GM19397 (cell line): ENCODE measurements around the gene ALPI.

Source experiments
- ATAC-seq: cut with Tn5 transposase; IDR thresholded peaks from one replicate; pipeline ENCODE4 v1.9.1; 2021; ENCODE audit warnings: mild to moderate bottlenecking, moderate library complexity; ENCODE audit not compliant: unreplicated experiment

ALPI gene

DNA sequence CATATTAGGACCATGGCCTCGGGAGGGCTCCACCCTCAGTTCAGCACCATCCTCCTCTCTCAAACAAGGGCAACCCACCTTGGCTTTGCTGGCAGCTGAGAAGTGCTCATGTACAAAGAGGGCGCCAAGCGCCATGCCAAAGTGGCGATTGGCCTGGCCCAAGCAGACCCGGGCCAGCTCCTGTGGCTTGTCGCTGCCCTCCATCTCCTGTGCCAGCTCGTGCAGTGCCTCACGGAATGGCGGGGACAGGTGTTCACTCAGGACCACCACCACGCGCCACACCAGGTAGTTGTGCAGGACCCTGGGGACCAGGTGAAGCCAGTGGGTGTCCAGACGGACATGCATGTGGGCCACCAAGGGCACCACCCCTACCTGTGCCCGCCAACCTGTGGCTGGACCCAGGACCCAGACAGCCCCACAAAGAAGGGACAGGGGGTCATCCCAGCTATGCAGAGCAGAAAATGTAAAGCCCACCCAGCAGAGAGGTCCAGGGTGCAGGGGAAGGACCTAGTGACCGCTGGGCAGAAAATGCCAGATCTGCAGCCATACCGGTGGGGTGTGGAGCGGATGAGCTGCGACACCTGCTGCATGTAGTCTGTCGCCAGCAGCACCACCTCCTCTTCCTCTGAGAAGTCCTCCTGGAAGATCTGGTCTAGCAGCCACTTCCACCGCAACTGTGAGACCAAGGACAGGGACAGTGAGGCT, 28.1 kb downstream of the ALPI start:
- no peak for ATAC-seq

DNA sequence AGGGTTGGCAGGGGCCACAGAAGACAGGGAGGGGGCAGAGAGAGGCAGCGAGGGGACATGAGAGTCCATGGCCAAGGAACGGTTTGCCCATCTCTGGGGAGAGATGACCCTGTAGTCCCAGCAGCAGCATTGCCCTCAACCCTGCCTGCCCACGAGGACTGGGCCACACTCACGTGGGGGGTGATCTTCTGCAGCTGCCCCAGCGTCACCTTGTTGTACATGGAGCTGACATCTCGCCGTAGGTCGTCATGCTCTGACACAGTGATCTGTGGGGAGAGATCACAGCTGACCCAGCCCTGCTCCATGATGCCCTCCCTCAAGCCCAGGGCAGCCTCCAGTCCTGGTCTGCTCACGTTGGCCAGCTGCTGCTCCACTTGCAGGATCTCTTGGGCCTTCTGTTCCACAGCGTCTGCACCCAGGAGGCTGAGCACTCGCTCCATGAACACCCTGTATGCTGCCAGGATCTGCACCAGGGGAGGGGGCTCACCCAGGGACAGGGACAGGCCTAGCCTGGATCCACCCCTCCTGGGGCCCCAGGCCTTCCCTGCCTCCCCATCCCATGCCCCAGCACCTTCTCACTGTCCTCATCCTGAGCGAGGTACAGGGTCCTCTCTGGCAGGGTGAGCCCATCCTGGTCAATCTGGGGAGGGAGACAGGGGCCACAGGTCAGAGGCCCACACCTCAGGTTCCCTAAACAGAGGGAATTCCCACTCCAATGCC, 28.8 kb downstream of the ALPI start:
- ATAC-seq = no peak

DNA sequence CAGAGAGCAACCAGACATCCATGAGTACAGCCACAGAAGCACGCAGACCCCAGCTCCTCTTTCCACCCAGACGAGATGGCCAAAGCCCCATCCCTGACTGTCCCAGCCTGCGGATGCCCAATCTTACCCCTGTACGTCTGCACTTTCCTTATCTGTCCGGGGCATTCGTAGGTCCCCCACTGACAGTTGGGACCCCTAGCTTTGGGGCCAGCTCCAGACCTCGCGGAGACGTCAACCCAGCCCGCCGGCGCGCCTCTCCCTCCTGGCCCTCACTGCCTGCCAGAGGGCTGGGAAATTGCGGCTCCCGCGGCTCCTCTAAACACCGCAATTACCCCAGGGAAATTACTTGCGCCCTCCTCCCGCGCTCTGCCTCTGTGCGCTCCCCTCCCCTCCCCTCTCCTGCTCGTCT, 29.4 kb downstream of the ALPI start:
- ATAC-seq = no peak

DNA sequence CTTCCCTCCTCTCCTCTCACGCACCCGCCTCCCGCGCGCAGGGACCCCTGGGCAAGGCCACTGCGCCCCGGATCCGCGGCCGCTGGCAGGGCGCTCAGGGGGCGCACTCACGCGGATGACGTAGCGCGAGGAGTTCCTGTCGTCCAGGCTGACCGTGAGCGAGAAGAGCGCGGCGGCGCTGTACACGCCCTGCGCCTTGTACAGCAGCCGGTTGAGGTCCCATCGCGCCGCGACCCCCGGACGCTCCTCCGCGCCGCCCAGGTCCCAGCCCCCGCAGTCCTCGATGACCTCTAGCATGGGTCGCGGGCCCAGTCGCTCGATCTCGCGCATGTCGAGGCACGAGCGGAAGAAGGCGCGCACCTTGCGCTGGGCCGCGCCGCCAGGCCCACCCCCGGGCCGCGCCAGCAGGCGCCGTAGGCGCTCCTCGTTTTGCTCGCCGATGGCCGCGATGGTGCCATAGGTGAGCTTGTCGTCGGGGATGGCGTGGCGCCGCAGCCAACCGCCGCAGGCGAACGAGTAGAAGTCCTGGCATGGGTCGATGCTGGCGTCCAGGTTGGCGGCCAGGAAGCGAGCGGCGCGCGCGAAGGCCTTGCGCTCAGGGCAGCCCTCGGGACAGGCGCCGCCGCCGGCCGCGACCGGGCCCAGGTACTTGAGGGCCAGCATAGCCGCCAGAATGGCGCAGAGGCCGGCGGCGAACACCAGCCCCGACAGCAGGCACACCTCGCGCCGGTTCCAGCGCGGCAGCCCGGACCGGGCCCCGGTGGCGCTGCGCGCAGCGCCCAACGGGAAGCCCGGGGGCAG, 30.0 kb downstream of the ALPI start:
- ATAC-seq = no peak

DNA sequence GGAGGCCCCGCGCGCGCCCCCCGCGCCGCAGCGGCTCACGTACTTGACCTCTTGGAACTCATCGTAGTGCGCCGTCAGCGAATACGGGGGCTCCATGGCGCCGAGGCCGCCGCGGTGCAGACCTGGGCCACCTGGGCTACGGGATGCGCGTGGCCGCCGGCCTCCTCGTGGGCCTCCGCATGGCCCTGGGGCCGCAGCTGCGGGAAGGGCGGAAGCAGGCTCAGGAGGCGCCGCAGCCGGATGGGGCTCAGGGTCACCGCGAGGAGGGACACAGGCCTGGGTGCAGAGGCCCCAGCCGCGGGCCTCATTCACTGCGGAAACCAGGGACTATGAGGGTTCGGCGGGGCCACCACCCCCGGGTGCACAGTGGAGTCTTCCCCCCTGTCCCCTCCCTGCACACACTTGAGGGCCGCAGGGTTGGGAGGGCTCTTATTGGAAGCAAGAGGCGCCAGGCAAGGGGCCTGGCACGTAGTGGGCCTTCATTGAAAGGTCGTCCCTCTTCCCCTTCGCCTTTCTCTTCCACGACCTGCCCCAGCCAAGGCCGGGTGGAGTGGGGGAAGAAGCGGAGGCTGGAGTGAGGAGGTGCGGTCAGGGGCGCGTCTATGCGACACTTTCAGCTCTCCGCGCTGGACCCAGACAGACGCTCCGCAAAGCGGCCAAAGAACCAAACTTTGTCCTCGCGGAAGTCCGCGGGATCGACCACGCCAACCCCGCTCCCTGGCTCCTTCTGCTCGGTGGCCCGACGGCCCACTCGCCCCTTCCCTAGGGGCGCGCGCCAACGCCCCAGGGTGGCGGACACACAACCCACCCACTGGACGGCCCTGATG, 30.8 kb downstream of the ALPI start:
- no peak for ATAC-seq

DNA sequence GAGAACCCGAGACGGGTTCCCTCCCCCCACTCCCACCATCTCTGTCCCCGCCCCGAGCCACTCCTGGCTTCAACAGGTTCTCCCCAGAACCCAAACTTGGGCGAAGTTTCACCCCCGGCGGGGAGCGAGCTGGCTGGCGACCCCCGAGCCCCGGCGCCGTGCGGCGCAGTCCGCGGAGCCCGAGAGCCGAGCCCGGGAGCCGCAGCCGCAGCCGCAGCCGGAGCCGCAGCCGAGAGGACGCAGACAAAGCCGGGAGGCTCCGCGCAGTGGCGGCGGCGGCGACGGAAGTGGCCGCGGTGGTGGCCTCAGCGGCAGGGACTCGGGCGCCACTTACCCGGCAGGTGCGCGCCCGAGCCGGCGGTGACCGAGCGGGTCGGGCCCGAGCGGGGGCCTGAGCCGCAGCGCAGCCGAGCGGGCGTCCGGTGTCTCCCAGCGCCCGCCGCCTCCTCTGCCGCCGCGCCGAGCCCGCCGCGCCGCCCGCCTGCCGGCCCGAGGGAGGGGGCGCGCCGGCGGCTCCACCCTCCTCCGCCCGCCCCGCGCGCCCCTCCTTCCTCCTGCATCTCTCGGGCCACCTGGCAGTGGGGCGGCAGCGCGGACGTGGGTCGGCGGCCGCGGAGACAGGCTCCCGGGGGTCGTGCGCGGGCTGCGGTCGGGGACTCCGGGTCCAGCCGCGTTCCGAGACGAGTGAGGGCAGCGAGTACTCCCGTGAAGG, 31.6 kb downstream of the ALPI start, which contains the start of gene ECEL1:
Gene ECEL1, minus strand, starts transcription at position 450 of the 712 bp plus-strand sequence. CDS start 1,181 bp downstream, outside the sequence.
- ATAC-seq = no peak

DNA sequence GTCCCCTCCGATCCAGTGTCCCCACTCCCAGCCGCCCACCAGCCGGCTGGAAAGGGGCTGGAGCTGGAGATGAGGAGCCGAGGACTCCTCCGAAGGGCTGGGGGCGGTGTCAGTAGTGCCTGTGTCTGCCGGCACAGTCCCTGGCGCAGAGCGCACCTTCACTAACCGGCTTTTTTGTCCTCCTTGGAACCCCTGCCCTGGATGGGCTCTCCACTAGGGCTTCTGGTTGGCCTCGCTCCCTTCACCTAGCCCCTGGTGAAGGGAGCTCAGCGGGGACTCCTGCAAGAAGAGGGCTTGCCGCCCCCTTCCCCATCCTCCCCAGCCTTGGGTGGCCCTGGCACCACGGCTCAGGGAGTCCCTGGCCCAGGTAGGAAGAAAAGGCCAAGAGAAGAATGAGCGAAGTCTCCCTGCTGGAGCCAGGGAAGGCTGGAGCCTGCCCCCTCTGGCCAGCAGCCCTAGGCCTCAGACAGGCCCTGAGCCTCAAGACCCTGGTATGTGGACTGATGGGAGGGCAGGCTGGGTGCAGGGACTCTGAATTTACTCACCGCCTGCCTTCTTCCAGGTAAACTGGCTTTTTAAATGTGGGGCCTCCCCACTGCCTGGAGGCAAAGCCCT, 32.3 kb downstream of the ALPI start:
- no peak for ATAC-seq

DNA sequence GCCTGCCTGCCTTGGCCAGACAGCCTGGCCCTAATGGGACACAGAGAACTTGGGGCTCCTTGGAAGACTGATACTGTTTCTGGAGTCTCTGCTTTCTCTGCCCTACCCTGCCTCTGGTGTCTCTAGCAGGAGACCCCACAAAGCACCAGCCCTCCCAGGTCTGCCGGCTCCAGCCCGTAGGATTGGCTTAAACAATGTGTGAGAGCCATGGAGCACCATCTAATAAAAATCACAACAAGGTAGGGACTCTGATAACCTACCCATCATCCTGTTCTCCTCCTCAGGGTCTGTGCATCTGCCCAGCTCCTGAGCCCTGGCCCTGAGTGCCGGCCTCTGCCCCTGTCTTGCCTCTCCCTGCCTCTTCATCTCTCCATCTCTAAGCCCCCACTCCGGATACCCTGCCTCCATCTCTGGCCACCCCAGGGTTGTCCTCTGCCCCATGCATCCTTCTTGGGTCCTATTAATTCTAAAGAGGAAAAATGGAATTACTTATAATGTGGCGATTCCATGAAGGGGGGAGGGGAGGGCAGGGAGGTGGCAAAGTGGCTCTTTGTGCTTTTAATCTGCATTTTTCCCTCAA, 32.9 kb downstream of the ALPI start:
- no peak for ATAC-seq

DNA sequence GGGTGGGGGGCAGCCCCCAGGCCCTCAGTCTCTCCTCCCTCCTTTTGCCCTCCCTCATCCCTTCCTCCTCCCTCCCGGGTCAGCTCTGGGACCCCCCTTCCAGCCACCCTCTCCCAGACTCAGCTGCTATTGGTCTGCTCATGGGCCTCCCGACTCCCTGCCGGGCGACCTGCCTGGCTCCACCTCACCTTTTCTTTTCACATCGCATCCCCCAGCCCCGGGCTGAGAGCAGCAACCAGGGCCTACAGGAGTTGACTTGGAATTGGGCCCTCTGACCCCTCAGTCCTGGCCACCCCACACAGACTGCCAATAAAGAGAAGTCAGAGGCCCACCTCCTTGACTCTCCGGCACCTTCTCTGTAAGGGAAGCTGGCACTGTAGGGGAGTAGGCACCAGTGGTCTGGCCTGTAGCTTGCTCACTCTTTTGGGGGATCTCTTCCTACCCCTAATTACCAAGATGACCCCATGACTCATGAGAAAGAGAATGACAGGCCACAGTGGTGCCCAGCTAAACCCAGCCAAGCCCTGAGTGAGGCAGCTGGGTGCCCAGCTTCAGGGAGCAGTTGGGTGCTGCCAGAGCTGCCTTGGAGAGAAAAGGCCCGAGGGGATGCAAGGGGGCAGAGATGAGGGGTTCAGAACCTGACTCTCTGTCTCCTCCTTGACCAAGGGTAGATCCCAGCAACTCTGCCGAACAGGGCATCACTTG, 33.7 kb downstream of the ALPI start:
- ATAC-seq = no peak

DNA sequence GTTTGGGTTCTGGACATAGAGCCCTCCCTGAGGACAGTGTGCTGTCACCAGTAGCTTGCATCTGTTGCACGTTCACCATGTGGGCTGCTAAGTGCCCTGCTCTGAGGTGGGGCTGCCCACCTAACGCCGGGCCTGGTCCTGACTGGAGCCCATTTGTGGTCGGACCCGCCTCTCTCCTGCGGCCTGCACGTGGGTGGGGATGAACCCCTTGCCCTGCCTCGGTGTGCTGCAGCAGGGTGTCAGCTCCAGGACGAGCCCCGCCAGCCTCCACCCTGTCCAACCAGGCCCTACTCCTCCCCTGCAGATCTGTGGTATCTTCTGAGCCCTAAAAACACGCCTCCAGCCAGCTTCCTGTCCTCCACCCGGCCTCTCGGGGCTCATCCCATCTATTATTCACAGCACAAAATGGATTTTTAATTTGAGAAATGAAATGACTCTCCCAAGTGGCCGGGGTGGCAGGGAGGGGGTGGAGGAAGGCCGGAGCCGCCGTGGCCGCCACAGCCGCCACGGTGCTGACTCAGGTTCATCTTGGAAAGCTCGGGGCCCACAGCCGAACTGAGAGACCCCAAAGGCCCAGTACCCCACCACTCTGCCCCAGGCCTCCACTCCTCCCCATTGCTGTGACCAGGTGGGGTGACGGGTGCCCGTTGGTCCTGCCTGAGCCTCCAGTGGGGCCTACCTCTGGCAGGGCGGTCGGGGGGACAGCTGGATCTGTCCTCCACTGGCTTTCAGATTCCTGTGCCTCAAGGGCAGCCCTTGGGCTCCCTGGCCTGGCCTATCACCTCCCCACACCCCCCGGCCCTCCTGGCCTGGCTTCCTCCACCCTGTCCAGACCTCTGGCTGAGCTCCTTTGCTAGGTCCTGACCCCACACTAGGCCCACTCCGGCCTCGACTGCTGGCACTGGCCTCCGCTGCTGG, 34.5 kb downstream of the ALPI start:
- ATAC-seq = no peak

DNA sequence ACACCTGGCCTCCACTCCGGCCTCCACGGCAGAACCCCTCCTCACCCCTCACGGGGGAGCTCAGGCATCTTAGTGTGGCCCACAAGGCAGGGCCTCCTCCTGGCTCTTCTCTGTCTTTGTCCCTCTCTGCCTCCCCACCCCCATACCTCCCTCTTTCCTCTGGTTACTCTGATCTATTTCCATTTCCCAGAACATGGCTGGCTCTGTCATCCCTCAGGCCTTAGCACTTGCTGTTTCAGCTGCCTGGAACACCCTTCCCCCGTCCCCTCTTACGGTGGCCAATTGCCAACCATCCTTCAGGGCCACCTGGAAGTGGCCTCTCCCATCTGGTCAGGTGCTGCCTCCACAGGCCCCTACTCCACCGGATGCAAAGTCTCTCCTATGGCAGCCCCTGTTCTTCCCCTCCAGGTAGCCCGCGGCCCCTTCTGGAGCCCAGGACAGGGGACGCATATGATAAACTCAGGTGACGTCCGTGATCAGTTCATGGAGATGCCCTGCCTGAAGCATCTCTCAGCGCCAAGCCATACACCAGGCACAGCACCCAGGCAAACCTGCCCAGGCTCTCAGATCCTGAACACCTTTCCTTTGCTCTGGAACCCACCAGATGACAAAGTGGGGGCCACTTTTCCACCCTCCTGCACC, 35.3 kb downstream of the ALPI start:
- no peak for ATAC-seq

DNA sequence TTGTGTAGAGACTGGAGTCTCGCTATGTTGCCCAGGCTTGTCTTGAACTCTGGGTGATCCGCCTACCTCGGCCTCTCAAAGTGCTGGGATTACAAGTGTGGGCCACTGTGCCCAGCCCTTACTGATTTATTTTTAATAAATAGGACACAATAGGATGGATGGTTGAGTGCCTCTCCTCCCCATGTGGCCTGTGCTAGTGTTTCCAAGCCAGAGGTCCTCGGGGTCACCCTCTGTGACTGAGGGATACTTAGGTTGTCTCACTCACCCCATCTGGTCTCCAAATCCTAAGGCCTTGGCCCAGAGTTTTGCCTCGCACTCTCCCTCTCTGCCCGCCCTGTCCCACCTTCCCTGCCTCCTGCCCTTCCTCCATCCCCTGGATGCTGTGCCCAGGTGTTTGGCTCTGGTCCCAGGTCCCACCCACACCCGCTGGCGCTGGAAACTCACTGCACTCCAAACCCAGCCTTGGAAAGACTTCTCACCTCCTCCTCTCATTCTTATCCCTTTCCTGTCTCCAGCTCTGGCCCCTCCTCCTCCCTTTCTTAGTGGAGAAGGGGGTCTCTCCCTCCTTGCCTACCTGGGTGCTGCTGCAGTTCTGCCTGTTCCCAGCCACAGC, 36.4 kb downstream of the ALPI start:
- no peak for ATAC-seq

DNA sequence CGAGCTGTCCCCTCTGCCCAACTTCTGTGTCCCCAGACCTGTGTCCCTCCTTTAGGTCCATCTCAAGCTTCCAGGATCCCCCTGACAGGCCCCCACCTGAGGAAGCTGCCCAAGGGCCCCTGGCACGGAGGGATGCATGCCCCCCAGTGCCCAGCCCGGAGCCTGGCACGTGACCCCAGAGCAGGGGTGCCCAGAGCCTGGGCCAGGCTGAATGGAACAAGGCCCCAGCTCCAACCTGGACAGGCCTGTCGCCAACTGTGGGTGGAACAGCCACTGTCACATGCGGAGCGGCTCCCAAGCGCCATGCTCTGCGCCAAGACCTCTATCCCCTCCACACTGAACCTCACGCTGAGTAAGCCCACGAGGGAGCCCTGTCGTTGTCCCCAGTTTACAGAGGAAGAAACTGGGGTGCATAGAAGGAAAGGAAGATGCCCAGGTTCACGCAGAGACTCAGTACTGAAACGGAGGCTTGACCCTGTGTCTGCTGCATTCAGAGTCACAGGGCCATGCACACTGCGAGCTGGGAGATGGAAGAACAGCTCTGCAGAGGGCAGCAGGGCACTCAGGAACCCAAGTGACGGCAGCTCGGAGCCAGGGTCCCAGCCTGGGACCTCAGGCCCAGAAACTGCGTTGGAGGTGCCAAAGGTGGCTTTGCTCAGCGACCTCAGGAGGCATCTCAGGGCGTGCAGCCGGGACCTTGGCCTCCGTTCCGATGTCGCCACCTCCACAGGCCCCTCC, 37.2 kb downstream of the ALPI start:
- no peak for ATAC-seq

DNA sequence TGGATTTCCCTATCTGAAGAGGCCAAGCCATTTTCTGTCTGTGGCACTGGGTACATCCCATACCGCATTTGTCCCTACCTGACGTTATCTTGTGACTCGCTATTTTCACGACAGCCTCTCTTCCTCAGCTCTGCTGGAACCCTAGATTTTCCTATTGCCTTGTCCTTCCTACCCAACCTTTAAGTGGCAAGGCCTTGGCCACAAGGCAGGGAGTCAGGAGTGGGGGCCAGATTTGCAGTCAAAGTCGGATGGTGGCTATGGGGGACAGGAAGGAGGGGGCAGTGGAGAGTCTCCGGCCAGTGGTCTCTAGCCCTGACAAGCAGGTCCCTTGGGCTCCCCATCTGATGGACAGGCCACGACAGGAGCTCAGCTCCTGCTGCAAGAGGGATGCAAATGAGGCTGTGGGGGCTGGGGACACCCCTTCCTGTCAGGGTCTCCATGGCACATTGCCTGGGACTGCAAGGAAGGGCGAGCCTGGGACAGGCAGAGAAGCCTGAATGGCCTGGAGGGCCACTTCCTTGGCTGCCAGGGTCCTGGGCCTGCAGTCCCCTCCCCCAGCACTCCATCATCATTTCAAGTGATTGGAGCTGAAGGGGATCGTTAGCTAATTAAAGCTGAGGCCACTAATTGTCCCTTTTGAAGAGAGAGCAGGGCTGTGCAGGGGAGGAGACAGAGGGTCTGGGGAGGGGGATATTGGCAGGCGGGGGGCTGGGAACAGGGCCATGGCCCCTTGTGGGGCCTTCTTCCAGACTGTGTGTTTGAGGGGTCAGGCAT, 37.9 kb downstream of the ALPI start:
- no peak for ATAC-seq

DNA sequence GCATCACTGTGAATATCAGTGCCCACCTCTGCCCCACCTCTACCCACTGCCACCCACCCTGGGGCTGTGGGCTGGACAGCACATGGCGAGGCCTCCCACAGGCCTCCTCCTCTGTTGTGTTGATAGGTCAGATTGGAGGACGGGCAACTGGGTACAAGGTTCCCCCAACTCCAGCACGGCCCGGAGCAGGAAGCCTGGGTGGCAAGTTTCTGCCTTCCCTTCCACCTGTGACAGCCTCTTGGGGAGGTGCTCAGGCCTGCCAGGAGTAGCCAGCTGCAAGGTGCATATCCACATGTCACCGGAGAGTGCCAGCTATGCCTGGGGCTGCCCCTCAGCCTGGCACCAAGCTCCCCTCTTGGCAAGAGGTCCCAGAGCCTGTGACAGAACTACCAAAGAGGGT, 38.6 kb downstream of the ALPI start:
- ATAC-seq = no peak
